GM18508 (cell line): ENCODE data around the gene ADGRG7.

ENCODE experiments used
- ATAC-seq: cut with Tn5 transposase; IDR thresholded peaks from one replicate; pipeline ENCODE4 v1.9.1; 2021; ENCODE audit warnings: moderate number of reproducible peaks; ENCODE audit not compliant: insufficient read depth, unreplicated experiment

ADGRG7 gene

DNA sequence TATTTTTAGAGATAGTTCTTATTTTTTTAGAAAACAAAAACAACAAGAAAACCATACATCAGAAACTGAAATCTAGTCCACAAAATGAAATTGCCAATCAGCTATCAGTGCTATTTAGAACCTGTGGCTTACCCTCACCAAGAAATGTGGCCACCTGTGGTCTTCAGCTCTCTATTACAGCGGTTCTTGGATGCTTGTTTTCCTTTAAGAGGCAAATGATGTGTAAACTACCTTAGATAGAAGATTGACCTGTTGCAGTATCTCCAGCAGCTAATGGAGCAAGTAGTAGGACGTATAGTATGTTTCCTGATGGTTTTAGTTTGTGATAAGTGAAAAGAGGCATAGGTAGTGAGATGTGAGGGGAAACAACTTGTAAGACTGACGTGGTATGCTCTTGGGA is 121.1 kb downstream of the ADGRG7 start:
- ATAC-seq = no peak

DNA sequence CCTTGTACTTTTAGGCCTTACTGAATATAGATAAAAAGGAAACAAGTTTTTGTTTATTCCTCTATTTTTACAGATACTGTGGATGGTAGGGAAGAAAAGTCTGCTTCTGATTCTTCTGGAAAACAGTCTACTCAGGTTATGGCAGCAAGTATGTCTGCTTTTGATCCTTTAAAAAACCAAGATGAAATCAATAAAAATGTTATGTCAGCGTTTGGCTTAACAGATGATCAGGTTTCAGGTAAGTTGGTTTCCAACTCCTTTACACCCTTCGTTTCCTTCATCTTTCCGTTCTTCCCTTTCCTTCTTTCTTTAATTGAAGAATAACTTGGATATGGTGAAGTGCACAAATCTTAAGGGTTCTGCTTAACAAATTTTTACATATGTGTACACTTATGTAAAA is 123.0 kb downstream of the ADGRG7 start:
- ATAC-seq = no peak

GRCh38 chr3:100737334-100737733 is 127.9 kb downstream of the ADGRG7 start:
- ATAC-seq = no peak

DNA sequence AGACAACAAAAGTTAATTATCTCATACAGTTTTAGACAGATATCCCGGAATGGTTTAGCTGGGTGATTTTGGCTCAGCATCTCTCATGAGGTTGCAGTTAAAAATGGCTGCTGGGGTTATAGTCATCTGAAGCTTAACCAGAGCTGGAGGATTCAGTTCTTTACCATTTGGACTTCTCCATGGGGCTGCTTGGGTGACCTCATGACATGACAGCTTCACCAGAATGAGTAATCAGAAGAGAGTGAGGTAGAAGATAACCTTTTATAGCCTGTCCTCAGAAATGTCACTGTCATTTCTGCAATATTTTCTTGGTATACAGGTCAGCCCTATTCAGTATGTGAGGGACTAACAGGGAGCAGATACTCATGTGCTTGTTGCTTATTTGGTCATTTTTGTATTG is 130.8 kb downstream of the ADGRG7 start:
- no peak for ATAC-seq

- ATAC-seq = no peak
Observed at GRCh38 chr3:100743535-100743934, 134.1 kb downstream of the ADGRG7 start.

DNA sequence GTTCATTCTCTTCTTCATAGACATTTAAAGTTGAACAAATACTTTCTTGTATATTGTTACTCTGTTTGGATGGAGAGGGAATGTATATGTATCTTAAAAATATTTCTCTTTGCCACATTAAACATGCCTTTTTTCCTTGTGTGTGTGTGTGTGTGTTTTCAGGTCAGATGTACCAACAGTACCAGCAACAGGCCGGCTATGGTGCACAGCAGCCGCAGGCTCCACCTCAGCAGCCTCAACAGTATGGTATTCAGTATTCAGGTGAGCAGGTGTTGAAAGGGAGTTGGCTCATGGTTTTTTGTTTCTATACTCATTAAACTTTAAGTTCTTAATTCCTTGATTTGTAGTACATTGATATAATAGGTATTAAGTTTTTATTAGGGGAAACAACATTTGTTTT is 135.3 kb downstream of the ADGRG7 start:
- no peak for ATAC-seq
